Kidney (tissue), 14 donors: Measurements from ENCODE around the gene NLK. TPM values are rescaled to one million over a fixed set of nuclear protein-coding genes. Genes with fewer than 3 reads are reported as not detected.

Experiments
- DNase-seq, 5 donors: peaks; one replicate each; pipeline ENCODE4 v3.0.0-alpha.2; 2013 to 2020
- FAIRE-seq: peaks from 2 replicates; lab custom pipeline; 2012; peaks lifted over from hg19 to GRCh38; lab: Jason Lieb, UNC
- H3K27ac ChIP-seq, 2 donors: one replicate each; pipeline ENCODE4 v1.7.0; 2013; ENCODE audit warnings: low read depth in 2 of 2, low read length in 2 of 2, inconsistent platforms in 1 of 2
- H3K27me3 ChIP-seq: one replicate; pipeline ENCODE4 v1.7.1; 2013; ENCODE audit warnings: low read length, inconsistent platforms; ENCODE audit not compliant: control insufficient read depth, insufficient read depth
- H3K36me3 ChIP-seq, 3 donors: one replicate each; pipeline versions ENCODE4 v1.7.0 to v1.7.1; 2013; ENCODE audit warnings: low read length in 3 of 3, control low read depth in 1 of 3, inconsistent platforms in 1 of 3; ENCODE audit not compliant: insufficient read depth in 3 of 3, control insufficient read depth in 2 of 3
- H3K4me1 ChIP-seq, 3 donors: one replicate each; pipeline versions ENCODE4 v1.7.0 to v1.7.1; 2013; ENCODE audit warnings: low read length in 3 of 3, inconsistent platforms in 1 of 3, low read depth in 1 of 3; ENCODE audit not compliant: control insufficient read depth in 2 of 3, insufficient read depth in 2 of 3
- H3K4me3 ChIP-seq, 3 donors: one replicate each; pipeline versions ENCODE4 v1.7.0 to v1.8.1; 2013; ENCODE audit warnings: low read length in 3 of 3, control low read depth in 1 of 3, inconsistent platforms in 1 of 3
- H3K9ac ChIP-seq, 3 donors: one replicate each; pipeline versions ENCODE4 v1.7.0 to v1.7.1; 2013; ENCODE audit warnings: low read length in 3 of 3, control low read depth in 1 of 3, inconsistent platforms in 1 of 3
- H3K9me3 ChIP-seq, 3 donors: one replicate each; pipeline versions ENCODE4 v1.7.0 to v1.7.1; 2013; ENCODE audit warnings: low read length in 3 of 3, control low read depth in 1 of 3, inconsistent platforms in 1 of 3; ENCODE audit not compliant: control insufficient read depth in 2 of 3, insufficient read depth in 1 of 3
- intact Hi-C: fragments of 100-400 bp; cut with DNase I; formaldehyde crosslinking; loops from one replicate; pipeline ENCODE4 v1.11.1; 2022
- polyA plus RNA-seq: library from polyadenylated mRNA; stranded (reverse); fragments of 350-450 nt; fragmentation: Illumina TruSeq; extraction: RNeasy Lipid Tissue Mini Kit (QIAGEN cat#74804); gene quantifications from one replicate; pipeline ENCODE4 v1.2.3, GENCODE V29; 2014; ENCODE audit warnings: low read depth, low replicate concordance; ENCODE audit not compliant: insufficient read depth
- total RNA-seq: library from RNA; stranded (reverse); fragmentation: NEBNext Ultra II Directional; extraction: Animal tissue kit (Norgen Biotek cat#: 25700); gene quantifications from one replicate; pipeline ENCODE4 v1.2.1, GENCODE V29; 2021
- TF ChIP-seq, protein P1 (sequence below): IDR thresholded peaks from 3 replicates; pipeline ENCODE4 v1.5.1; 2012; ENCODE audit warnings: mild to moderate bottlenecking, moderate library complexity, borderline replicate concordance; ENCODE audit not compliant: insufficient read depth; ENCODE audit errors: extremely low read depth
- donor health status: control.
- donor health status: control.
- donor health status: control.
- donor health status: control.
- donor health status: control.
- donor health status: DM: yes; HTN: yes; CAD: no.
- donor health status: Normal renal cell carcinoma (clear cell type).

NLK gene
- total and polyA plus RNA-seq, 2 donors from 2014 or later: 20.2 to 31.3 TPM

DNA sequence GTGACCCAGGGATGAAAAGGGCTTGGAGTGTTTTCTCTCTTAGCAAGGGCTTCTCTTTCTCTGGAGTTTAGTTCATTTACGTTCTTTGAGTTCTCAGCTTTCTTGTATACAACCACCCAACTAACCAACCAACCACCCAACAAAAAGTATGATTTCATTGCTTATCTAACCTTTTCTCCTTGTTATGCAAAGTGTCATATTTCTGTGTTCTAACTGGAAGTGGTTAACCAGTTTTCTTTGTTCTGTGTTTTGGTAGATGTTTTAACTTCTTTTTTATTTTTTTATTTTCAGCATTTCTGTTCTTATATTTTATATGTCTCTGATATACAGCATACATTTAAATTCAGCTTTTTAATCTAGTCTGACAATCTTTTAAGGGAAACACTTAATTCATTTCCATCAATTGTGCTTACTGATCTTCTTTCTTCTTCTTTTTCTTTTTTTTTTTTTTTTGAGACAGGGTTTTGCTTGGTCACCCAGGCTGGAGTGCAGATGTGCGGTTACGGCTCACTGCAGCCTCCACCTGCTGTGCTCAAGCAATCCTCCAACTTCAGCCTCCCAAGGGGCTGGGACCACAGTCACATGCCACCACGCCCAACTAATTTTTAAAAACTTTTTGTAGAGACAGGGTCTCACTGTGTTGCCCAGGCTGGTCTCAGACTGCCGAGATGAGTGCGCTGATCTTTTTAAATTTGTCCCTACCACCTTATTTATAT lies 29.6 kb downstream of the NLK start:
- TF ChIP-seq, protein P1, sequence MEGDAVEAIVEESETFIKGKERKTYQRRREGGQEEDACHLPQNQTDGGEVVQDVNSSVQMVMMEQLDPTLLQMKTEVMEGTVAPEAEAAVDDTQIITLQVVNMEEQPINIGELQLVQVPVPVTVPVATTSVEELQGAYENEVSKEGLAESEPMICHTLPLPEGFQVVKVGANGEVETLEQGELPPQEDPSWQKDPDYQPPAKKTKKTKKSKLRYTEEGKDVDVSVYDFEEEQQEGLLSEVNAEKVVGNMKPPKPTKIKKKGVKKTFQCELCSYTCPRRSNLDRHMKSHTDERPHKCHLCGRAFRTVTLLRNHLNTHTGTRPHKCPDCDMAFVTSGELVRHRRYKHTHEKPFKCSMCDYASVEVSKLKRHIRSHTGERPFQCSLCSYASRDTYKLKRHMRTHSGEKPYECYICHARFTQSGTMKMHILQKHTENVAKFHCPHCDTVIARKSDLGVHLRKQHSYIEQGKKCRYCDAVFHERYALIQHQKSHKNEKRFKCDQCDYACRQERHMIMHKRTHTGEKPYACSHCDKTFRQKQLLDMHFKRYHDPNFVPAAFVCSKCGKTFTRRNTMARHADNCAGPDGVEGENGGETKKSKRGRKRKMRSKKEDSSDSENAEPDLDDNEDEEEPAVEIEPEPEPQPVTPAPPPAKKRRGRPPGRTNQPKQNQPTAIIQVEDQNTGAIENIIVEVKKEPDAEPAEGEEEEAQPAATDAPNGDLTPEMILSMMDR: no peak
- H3K4me3 ChIP-seq: no peak overlapping the region
- no peak overlapping the region for H3K9ac ChIP-seq
- no peaks in the 10 kb centered on the region for H3K27me3 ChIP-seq
- H3K36me3 ChIP-seq: peaks cover 0 to 6% (median 0%) of the 10 kb centered on the region in 3 donors
- DNase-seq (no peak), FAIRE-seq (no peak)
- intact Hi-C loops: no loop called here
- H3K4me1 ChIP-seq: no peaks in the 10 kb centered on the region
- no peak overlapping the region for H3K27ac ChIP-seq
- peaks cover 0 to 8% (median 2%) of the 10 kb centered on the region in 3 donors for H3K9me3 ChIP-seq

DNA sequence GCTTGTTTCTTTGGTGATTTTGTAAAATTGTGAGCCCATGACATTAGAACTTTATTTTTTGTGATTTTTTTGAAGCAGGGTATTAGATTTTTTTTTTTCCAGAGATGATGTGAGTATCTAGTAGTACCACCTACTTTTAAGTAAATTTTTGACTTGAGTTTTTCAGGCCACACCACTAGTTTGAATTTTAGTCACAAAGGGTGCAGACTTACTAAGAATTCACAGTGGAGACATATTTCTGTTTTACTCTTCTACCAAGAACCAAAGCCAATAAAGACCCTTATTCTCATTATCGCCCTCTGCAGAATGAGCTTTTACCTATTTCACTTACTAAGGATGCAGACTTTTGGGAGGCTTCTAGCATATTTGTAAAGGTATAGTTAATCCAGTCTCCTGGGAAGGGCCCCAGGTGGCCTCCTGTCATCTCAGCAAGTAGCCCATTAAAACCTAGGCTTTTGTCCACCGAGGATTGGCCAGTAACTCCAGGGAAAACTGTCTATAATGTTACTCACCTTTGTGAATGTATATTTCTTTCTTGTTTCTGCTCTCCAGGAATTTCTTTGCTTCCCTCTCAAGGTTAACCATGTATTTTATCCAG lies 30.6 kb downstream of the NLK start:
- peaks cover 0 to 8% (median 2%) of the 10 kb centered on the region in 3 donors for H3K9me3 ChIP-seq
- FAIRE-seq (no peak), DNase-seq (no peak)
- H3K4me1 ChIP-seq: no peaks in the 10 kb centered on the region
- TF ChIP-seq, protein P1: no peak
- H3K27ac ChIP-seq: no peak overlapping the region
- no peak overlapping the region for H3K4me3 ChIP-seq
- no peak overlapping the region for H3K9ac ChIP-seq
- H3K36me3 ChIP-seq: peaks cover 0 to 6% (median 0%) of the 10 kb centered on the region in 3 donors
- H3K27me3 ChIP-seq: no peaks in the 10 kb centered on the region
- intact Hi-C loops: no loop called here

DNA sequence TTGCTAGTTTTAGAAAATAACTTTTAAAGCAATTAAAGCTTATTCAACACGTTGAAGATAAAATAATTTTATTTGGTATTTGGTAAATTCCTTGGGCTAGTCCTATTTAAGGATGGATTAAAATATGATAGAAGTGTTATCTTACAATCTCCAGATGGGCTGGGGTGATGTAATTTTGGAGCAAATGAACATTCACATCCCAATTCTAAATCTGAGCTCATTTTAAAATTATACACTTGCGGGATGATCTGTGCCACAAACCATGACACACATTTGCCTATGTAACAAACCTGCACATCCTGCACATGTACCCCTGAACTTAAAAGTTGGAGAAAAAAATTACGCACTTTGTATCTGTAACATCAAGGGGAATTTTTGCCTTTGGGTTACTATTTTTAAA lies 31.5 kb downstream of the NLK start:
- TF ChIP-seq, protein P1: no peak
- Histone ChIP-seq H3K4me1 (no peaks in the 10 kb centered on the region), H3K9ac (no peak overlapping the region), H3K4me3 (no peak overlapping the region), H3K27ac (no peak overlapping the region), H3K27me3 (no peaks in the 10 kb centered on the region), H3K36me3 (peaks cover 0 to 6% (median 0%) of the 10 kb centered on the region in 3 donors), H3K9me3 (peaks cover 0 to 8% (median 2%) of the 10 kb centered on the region in 3 donors)
- FAIRE-seq: no peak
- no peak for DNase-seq
- intact Hi-C loops: no loop called here
